HuH-7 (cell line): ENCODE results near the gene CEP20.
"Not testable (repeated sequence)": the region's sequence is repeated elsewhere in the genome, so short reads cannot be mapped to it uniquely, and the experiment has no call there.

ENCODE experiments used
- DNase-seq: peaks from one replicate; pipeline ENCODE4 v3.0.0; 2011; ENCODE audit warnings: low spot score

The CEP20 gene

DNA sequence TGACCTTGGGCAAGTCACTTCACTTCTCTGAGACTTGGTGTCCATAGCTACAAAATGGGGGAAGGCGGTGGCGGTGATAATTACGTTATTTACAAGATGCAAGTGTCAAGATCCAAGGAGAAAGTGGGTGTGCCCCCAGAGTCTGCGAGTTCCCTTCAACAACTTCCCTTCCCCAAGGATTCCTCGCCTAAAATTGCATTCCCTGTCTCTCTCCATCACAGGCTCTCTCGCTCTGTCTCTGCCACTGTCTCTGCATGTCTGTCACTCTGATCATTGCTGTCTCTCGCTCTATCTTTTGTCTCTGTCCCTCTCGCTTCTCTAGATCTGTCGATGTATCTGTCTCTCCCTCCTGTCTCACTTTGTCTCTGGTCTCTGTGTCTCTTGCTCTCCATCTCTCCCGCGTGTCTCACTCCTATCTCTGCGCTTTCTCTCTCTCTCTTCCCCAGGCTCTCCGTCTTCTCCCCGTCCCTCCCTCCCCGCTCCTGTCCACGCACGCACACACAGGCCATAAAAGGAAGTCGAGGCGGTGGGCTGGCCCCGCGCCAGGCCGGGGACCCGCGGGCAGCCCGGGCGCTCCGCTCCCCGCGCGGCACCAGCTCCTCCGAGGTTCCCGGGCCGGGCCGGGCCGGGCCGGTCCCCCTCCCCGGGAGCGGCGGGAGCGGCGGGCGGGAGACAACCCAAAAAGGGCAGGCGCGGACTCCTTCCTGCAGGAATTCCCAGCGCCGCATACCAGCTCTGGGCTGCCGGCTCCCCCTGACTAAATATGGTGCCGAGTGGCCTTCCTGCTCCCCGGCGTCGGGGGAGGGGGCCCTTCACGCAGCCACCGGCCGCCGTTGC is 30.5 kb downstream of the CEP20 start:
- DNase-seq = no peak

- DNase-seq = no peak
Measured at GRCh38 chr16:15856901-15857698, 31.3 kb downstream of the CEP20 start, which contains the start of gene MYH11. TSS of gene MYH11 (minus strand) at chr16:15857028. CDS start at chr16:15838252, 18,776 bp downstream.

GRCh38 chr16:15856182-15856581 is 32.2 kb downstream of the CEP20 start:
- DNase-seq = no peak

GRCh38 chr16:15855704-15856003 is 32.7 kb downstream of the CEP20 start:
- no peak for DNase-seq

DNA sequence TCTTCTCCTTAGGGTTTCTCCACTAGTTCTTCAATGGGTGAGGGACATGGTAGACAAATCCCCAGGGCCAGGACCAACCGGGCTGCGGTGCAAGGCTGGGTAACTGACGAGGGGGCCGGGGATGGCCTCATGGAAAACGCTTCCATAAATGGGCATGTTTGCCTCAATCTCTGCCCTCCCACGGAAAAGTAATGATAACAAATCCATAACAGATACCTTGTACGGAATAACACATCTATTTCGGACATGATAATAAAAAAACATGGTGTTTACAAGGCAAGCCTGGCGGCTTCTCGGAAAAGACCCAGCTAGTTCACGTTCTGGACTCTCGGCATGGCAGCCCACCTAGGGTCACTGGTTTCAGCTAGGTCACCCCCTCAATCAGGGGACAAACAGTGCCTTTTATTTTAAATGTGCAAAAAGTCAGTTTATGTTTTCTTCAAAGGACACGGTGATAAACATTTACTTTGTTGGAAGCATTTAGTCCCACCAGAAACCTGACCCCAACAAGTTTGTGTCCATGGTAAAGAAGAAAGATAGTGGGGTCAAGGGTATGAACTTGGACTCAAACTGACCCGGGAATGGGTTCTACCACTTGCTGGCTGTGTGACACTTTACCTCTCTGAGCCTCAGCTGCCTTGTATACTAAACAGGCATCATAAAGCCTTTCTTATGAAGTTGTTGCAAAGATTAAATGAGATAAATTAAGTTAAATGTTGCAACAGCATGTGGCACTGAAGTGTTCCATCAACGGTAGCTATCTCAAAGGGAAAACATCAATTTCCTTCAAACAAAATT is 33.3 kb downstream of the CEP20 start:
- no peak for DNase-seq

- no peak for DNase-seq
Measured at GRCh38 chr16:15854061-15854460, 34.3 kb downstream of the CEP20 start.

GRCh38 chr16:15853021-15853420 is 35.4 kb downstream of the CEP20 start:
- no peak for DNase-seq

DNA sequence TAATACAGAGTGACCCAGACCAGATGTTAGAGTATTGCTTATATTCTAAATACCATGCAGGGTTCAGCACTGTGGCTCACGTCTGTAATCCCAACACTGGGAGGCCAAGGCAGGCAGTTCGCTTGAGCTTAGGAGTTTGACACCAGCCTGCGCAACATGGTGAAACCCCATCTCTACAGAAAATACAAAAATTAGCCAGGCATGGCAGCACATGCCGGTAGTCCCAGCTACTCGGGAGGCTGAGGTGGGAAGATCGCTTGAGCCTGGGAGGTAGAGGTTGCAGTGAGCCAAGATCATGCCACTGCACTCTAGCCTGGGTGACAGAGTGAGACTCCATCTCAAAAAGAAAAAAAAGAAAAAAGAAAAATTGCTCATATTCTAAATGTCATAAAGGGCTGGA is 37.8 kb downstream of the CEP20 start:
- DNase-seq = not testable (repeated sequence)

- DNase-seq = no peak
Measured at GRCh38 chr16:15849209-15849981, 39.0 kb downstream of the CEP20 start.

DNA sequence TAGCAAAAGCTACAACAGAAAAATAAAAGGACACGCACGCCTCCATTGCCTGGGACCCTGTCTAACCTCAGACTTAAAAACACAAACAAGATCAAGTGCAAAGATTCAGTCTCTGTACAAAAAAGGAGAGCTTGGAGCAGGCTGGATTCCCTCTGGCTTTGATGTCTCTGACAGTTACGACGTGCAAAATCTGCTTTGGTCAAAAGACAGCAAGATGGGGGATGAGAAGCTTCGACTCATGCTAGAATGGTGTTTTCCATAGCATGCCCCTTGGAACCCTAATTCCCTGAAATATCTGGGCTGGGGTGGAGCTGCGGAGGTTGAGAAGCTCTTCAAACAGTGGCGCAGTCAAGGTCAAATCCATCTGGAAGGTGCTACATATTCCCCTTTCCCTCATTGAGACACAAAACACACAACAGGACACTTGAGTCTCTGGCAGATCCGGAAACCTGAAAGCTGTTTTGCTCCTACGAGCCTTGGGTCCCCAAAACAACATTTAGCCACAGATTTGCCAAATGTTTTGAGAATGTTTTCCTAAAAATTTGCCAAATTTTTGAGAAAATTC is 40.7 kb downstream of the CEP20 start:
- DNase-seq = no peak

- no peak for DNase-seq
Measured at GRCh38 chr16:15846510-15846909, 41.9 kb downstream of the CEP20 start.

GRCh38 chr16:15843635-15844279 is 44.6 kb downstream of the CEP20 start:
- DNase-seq = no peak

DNA sequence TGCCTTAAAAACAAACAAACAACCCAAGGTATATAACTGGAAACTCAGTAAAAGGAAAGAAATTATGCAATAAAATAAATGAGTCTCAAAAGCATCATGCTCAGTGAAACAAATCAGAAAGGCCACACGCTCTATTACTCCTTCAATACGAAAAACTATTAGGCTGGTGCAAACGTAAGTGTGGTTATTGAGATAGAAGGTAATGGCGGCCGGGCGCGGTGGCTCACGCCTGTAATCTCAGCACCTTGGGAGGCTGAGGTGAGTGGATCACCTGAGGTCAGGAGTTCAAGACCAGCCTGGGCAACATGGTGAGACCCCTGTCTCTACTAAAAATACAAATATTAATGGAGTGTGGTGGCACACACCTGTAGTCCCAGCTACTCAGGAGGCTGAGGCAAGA is 49.2 kb downstream of the CEP20 start:
- DNase-seq = not testable (repeated sequence)

DNA sequence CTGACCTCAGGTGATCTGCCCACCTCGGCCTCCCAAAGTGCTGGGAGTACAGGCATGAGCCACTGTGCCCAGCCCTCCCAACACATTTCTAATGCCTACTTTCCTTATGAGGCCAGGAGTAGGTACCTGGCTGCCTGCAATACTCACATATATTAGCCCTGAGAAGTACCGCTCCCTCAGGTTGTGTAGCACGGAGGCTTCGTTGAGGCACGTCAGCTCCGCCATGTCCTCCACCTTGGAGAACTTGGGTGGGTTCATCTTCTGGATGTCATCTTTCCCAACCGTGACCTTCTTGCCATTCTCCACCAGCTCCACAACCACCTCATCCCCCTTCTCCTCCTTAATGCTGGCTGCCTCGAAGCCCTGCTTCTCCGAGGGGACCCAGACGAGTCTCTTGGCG is 50.6 kb downstream of the CEP20 start:
- no peak for DNase-seq

DNA sequence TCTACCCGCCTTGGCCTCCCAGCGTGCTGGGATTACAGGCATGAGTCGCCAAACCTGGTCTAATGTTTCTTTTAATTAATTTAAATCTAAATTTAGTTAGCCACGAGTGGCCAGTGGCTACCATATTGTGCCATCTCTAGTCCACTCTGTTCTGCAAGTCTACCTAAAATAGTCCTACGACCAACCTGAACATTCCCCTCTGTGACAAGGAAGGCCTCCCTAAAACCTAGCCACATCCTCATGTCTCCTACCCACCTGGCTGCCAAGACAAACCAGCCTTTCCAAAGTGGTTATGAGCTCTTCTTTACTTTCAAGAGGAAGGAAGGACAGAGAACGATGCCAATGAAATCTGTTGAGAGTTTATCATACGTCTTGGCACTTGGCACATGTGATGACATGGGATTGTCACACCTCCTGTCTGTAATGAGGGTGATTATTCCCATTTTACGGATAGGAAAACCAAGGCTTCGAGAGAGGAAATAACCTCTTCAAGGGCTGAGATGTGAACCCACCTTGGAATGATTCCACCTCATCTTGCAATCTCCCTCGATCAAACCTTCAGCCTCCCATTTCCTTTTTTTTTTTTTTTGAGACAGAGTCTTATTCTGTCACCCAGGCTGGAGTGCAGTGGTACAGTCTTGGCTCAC is 51.3 kb downstream of the CEP20 start:
- DNase-seq = no peak

DNA sequence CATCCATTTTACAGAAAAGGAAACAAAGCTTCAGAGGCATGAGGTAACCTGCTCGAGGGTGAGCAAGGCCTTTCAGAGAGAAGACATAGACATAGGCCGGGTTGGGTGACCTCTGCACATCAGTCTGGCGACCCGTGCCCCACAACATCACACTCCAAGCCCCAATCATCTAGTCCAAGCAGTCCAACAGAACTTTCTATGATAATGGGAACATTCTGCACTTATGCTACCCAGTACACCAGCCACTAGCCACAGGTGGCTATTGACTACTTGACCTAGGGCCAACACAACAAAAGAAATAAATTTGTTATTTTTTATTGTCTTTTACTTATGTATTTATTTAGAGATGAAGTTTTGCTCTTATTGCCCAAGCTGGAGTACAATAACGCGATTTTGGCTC is 52.3 kb downstream of the CEP20 start:
- DNase-seq = no peak

- DNase-seq = no peak
Measured at GRCh38 chr16:15835136-15835878, 53.1 kb downstream of the CEP20 start.

GRCh38 chr16:15834502-15834901 is 53.9 kb downstream of the CEP20 start:
- no peak for DNase-seq

GRCh38 chr16:15833541-15833940 is 54.9 kb downstream of the CEP20 start:
- DNase-seq = no peak

DNA sequence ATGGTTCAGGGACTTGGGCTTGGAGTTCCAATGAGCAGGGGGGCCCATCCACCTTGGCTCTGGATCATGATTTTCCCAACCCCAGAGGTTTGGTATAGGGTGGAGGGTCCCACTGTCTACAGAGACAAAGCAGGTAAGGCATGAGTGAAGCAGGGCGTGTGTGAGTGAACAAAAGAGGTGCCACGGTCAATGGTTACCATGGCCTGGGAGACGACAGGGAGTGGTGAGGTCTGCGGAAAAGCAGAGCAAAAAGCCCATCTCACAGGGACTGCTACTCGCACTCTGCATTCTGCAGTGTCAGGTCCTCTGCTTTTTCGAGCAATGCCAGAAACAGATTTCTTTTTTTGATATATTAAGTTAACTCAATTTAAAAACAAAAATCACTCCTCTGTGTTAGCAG is 56.2 kb downstream of the CEP20 start:
- DNase-seq = no peak
